OCI-LY1 (cell line): Measurements from ENCODE around the gene FKBP15.
"Not testable (repeated sequence)": the region's sequence is repeated elsewhere in the genome, so short reads cannot be mapped to it uniquely, and the experiment has no call there.

Experiments
- H2AFZ ChIP-seq: fragments of 200-600 bp; sonication (generic), shearing (Covaris generic); 2 replicates; pipeline ENCODE4 v1.6.0; 2014; ENCODE audit warnings: antibody characterized with exemption, mild to moderate bottlenecking, low read length
- H3F3A ChIP-seq: fragments of 200-600 bp; sonication (generic), shearing (Covaris generic); 2 replicates; pipeline ENCODE4 v1.6.0; 2014; ENCODE audit warnings: mild to moderate bottlenecking, antibody characterized with exemption, low read length, moderate library complexity; ENCODE audit not compliant: insufficient read depth
- H3K27ac ChIP-seq: fragments of 200-600 bp; sonication (generic); 2 replicates; pipeline ENCODE4 v1.5.1; 2014; ENCODE audit warnings: low read length, mixed run types, mild to moderate bottlenecking, low read depth; ENCODE audit not compliant: poor library complexity, severe bottlenecking
- H3K27me3 ChIP-seq: fragments of 200-600 bp; sonication (generic); 2 replicates; pipeline ENCODE4 v1.6.0; 2014; ENCODE audit warnings: antibody characterized with exemption, mild to moderate bottlenecking, low read length, moderate library complexity; ENCODE audit not compliant: insufficient read depth
- H3K36me3 ChIP-seq: fragments of 200-600 bp; sonication (generic); 2 replicates; pipeline ENCODE4 v1.6.1; 2014; ENCODE audit warnings: mild to moderate bottlenecking, antibody characterized with exemption, low read length, moderate library complexity, mixed read lengths; ENCODE audit not compliant: insufficient read depth
- H3K4me1 ChIP-seq: fragments of 200-600 bp; sonication (generic); 2 replicates; pipeline ENCODE4 v1.5.1; 2014; ENCODE audit warnings: mild to moderate bottlenecking, low read length, moderate library complexity; ENCODE audit not compliant: insufficient read depth, severe bottlenecking
- H3K4me2 ChIP-seq: fragments of 200-600 bp; sonication (generic), shearing (Covaris generic); 2 replicates; pipeline ENCODE4 v1.6.1; 2014; ENCODE audit warnings: low read length
- H3K4me3 ChIP-seq: fragments of 200-600 bp; sonication (generic); 2 replicates; pipeline ENCODE4 v1.5.1; 2014; ENCODE audit warnings: low read length, low read depth, mild to moderate bottlenecking, mixed read lengths; ENCODE audit not compliant: poor library complexity, severe bottlenecking
- H3K79me2 ChIP-seq: fragments of 200-600 bp; shearing (Covaris generic); 2 replicates; pipeline ENCODE4 v1.6.1; 2016; ENCODE audit warnings: mixed run types, low read length, mixed read lengths; ENCODE audit not compliant: insufficient read depth
- H3K9ac ChIP-seq: fragments of 200-600 bp; sonication (generic), shearing (Covaris generic); 2 replicates; pipeline ENCODE4 v1.6.1; 2014; ENCODE audit warnings: mild to moderate bottlenecking, low read length, mixed read lengths
- H3K9me2 ChIP-seq: fragments of 200-600 bp; sonication (generic), shearing (Covaris generic); 2 replicates; pipeline ENCODE4 v1.6.1; 2014; ENCODE audit warnings: low read depth, mild to moderate bottlenecking, low read length, mixed read lengths
- H3K9me3 ChIP-seq: fragments of 200-600 bp; shearing (Covaris generic); 2 replicates; pipeline ENCODE4 v1.6.1; 2014; ENCODE audit warnings: low read length, mixed read lengths
- H4K20me1 ChIP-seq: fragments of 200-600 bp; sonication (generic), shearing (Covaris generic); 2 replicates; pipeline ENCODE4 v1.6.0; 2016; ENCODE audit warnings: mild to moderate bottlenecking, low read length; ENCODE audit not compliant: insufficient read depth
- EZH2 ChIP-seq: fragments of 200-600 bp; sonication (generic), shearing (Covaris generic); IDR thresholded peaks from 2 replicates; pipeline ENCODE4 v1.8.0; 2017; ENCODE audit warnings: borderline replicate concordance, mixed run types, mild to moderate bottlenecking, antibody characterized with exemption, low read length, moderate library complexity, mixed read lengths
- TF ChIP-seq, protein P1 (sequence below): fragments of 200-600 bp; sonication (generic), shearing (Covaris generic); IDR thresholded peaks from 2 replicates; pipeline ENCODE4 v1.5.1; 2017; ENCODE audit warnings: mild to moderate bottlenecking, antibody characterized with exemption, low read length, moderate library complexity, mixed read lengths

The FKBP15 gene

DNA sequence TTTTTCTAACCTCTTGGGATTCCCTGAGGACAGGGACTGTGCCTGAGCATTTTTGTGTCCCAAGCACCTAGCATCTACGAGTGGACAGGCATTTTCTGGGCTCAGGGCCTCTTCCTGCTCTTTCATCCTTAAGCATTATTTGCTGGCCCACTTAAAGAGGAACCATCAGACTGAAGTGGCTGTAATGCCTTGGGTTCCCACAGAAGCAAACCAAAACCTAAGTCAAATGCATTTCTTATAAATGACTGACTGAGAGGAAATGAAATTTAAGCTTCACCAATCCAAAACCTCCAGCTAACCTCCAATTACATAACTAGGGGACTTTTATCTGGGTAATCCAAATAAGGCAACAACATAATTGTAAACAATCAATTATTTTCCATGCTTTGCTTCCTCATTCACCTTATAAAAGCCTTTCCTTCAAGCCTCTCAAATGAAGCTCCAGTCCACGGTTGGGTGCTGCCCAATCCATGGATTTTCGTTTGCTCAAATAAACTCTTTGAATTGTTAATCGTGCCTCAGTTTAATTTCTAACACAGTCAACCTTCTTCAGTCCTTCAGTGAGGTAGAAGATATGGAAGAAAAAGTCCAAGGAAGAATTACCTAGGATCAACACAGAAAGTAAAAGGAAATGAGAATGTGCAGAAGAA lies 95.6 kb downstream of the FKBP15 start:
- TF ChIP-seq EZH2, result no peak
- TF ChIP-seq, protein P1, sequence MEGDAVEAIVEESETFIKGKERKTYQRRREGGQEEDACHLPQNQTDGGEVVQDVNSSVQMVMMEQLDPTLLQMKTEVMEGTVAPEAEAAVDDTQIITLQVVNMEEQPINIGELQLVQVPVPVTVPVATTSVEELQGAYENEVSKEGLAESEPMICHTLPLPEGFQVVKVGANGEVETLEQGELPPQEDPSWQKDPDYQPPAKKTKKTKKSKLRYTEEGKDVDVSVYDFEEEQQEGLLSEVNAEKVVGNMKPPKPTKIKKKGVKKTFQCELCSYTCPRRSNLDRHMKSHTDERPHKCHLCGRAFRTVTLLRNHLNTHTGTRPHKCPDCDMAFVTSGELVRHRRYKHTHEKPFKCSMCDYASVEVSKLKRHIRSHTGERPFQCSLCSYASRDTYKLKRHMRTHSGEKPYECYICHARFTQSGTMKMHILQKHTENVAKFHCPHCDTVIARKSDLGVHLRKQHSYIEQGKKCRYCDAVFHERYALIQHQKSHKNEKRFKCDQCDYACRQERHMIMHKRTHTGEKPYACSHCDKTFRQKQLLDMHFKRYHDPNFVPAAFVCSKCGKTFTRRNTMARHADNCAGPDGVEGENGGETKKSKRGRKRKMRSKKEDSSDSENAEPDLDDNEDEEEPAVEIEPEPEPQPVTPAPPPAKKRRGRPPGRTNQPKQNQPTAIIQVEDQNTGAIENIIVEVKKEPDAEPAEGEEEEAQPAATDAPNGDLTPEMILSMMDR, result no peak
- Histone ChIP-seq H3K4me3 (no peak overlapping the region), H3K27ac (no peak overlapping the region), H3K9ac (no peak overlapping the region), H2AFZ (no peak overlapping the region), H4K20me1 (no peaks in the 10 kb centered on the region), H3F3A (no peaks in the 10 kb centered on the region), H3K36me3 (no peaks in the 10 kb centered on the region), H3K9me2 (no peaks in the 10 kb centered on the region), H3K9me3 (no peaks in the 10 kb centered on the region), H3K4me1 (no peaks in the 10 kb centered on the region), H3K27me3 (no peaks in the 10 kb centered on the region), H3K79me2 (no peaks in the 10 kb centered on the region), H3K4me2 (no peak overlapping the region)

DNA sequence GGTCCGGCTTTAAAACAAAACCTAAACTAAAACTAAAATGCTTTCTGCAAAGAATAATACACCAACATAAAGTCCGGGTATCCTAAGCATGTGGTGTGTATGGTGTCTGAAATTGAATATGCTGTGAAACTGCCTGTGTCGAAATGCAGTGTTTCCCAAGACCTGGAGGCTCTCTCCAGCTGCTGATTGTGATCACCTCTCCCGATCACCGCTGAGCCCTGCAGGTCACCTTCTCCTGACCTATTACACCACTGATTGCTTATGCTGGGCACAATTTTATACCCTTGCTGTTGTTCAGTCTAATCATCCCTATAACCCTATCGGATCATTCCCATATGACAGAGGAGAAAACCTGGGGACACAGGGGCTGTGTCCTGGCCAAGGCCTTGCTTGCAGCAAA lies 102.2 kb downstream of the FKBP15 start:
- H3K79me2 ChIP-seq, H2AFZ ChIP-seq, H3F3A ChIP-seq, H3K27ac ChIP-seq, H3K4me2 ChIP-seq, H3K9me2 ChIP-seq, H3K4me1 ChIP-seq, H3K4me3 ChIP-seq, H3K27me3 ChIP-seq, H3K9ac ChIP-seq, H3K36me3 ChIP-seq, H3K9me3 ChIP-seq, H4K20me1 ChIP-seq: not testable (repeated sequence)
